Tibial artery (tissue), 4 donors: ENCODE results near the gene CACNG1.

Source experiments
- DNase-seq, 2 donors: peaks; one replicate each; pipeline ENCODE4 v3.0.0-alpha.2; 2019
- H3K27ac ChIP-seq, 2 donors: fragments of 200-600 bp; sonication (generic) in 1 of 2; 1 replicate in 1 of 2; 2 replicates in 1 of 2; pipeline ENCODE4 v1.5.1; 2018 to 2019; ENCODE audit warnings: mild to moderate bottlenecking in 1 of 2
- H3K27me3 ChIP-seq, 2 donors: fragments of 200-600 bp; sonication (generic) in 1 of 2; one replicate each; pipeline versions ENCODE4 v1.5.1 to v1.6.0; 2016 to 2019
- H3K36me3 ChIP-seq, 3 donors: fragments of 200-600 bp; sonication (generic) in 2 of 3; one replicate each; pipeline ENCODE4 v1.5.1; 2016 to 2019; ENCODE audit warnings: mild to moderate bottlenecking in 2 of 3
- H3K4me1 ChIP-seq, 4 donors: fragments of 200-600 bp; sonication (generic) in 2 of 4; 1 replicate in 3 of 4; 2 replicates in 1 of 4; pipeline ENCODE4 v1.5.1; 2016 to 2019
- H3K4me3 ChIP-seq, 2 donors: fragments of 200-600 bp; sonication (generic) in 1 of 2; 1 replicate in 1 of 2; 2 replicates in 1 of 2; pipeline ENCODE4 v1.5.1; 2018 to 2019; ENCODE audit warnings: mild to moderate bottlenecking in 2 of 2
- H3K9me3 ChIP-seq, 3 donors: fragments of 200-600 bp; sonication (generic) in 1 of 3; one replicate each; pipeline ENCODE4 v1.5.1; 2016 to 2019
- CTCF ChIP-seq, 2 experiments: fragments of 200-600 bp in 1 of 2; fragments of 450-650 bp in 1 of 2; IDR thresholded peaks; one replicate each; pipeline ENCODE4 v1.5.1; 2017 to 2019; ENCODE audit warnings: antibody characterized with exemption in 2 of 2, mild to moderate bottlenecking in 1 of 2, moderate library complexity in 1 of 2
- intact Hi-C: fragments of 100-400 bp; cut with DNase I; formaldehyde crosslinking; loops from one replicate; pipeline ENCODE4 v1.15.0; 2023; ENCODE audit warnings: low total_unique reads

Gene CACNG1

GRCh38 chr17:67049025-67049739 is 4.8 kb downstream of the CACNG1 start:
- Histone ChIP-seq H3K27ac (no peak overlapping the region), H3K36me3 (no peaks in the 10 kb centered on the region), H3K4me3 (no peak overlapping the region), H3K9me3 (peaks cover 4 to 23% (median 13%) of the 10 kb centered on the region in 3 donors), H3K4me1 (no peaks in the 10 kb centered on the region), H3K27me3 (no peaks in the 10 kb centered on the region)
- no peak for DNase-seq
- no peak for TF ChIP-seq CTCF (IDR thresholded peaks at IDR 0.05)
- intact Hi-C loops = no loop called here

- no peak for DNase-seq
- Histone ChIP-seq H3K36me3 (no peaks in the 10 kb centered on the region), H3K4me3 (no peak overlapping the region), H3K27me3 (no peaks in the 10 kb centered on the region), H3K27ac (no peak overlapping the region), H3K9me3 (peaks cover 4 to 23% (median 13%) of the 10 kb centered on the region in 3 donors), H3K4me1 (no peaks in the 10 kb centered on the region)
- intact Hi-C loops = loop anchor here (10.0 kb wide), 1 partner anchor 55 kb away; no protein-coding TSS in a partner anchor
- no peak for TF ChIP-seq CTCF (IDR thresholded peaks at IDR 0.05)
Observed at GRCh38 chr17:67050066-67050465, 5.7 kb downstream of the CACNG1 start.

- Histone ChIP-seq H3K27ac (no peak overlapping the region), H3K36me3 (no peaks in the 10 kb centered on the region), H3K4me3 (no peak overlapping the region), H3K27me3 (no peaks in the 10 kb centered on the region), H3K9me3 (peaks cover 4 to 23% (median 13%) of the 10 kb centered on the region in 3 donors), H3K4me1 (no peaks in the 10 kb centered on the region)
- intact Hi-C loops = loop anchor here (10.0 kb wide), 1 partner anchor 56 kb away; no protein-coding TSS in a partner anchor
- DNase-seq = no peak
- TF ChIP-seq CTCF (IDR thresholded peaks at IDR 0.05) = no peak
Observed at GRCh38 chr17:67050471-67051154, 6.3 kb downstream of the CACNG1 start.

GRCh38 chr17:67051155-67051538 is 6.8 kb downstream of the CACNG1 start:
- no peak for TF ChIP-seq CTCF (IDR thresholded peaks at IDR 0.05)
- Histone ChIP-seq H3K27ac (no peak overlapping the region), H3K9me3 (peaks cover 4 to 23% (median 13%) of the 10 kb centered on the region in 3 donors), H3K4me3 (no peak overlapping the region), H3K36me3 (no peaks in the 10 kb centered on the region), H3K4me1 (no peaks in the 10 kb centered on the region), H3K27me3 (no peaks in the 10 kb centered on the region)
- no peak for DNase-seq
- intact Hi-C loops = loop anchor here (10.0 kb wide), 1 partner anchor 56 kb away; no protein-coding TSS in a partner anchor

- intact Hi-C loops = loop anchor here (10.0 kb wide), 1 partner anchor 57 kb away; no protein-coding TSS in a partner anchor
- Histone ChIP-seq H3K9me3 (peaks cover 4 to 23% (median 13%) of the 10 kb centered on the region in 3 donors), H3K36me3 (no peaks in the 10 kb centered on the region), H3K27ac (no peak overlapping the region), H3K4me1 (no peaks in the 10 kb centered on the region), H3K27me3 (no peaks in the 10 kb centered on the region), H3K4me3 (no peak overlapping the region)
- no peak for DNase-seq
- TF ChIP-seq CTCF (IDR thresholded peaks at IDR 0.05) = no peak
Observed at GRCh38 chr17:67051837-67052236, 7.5 kb downstream of the CACNG1 start.
